PC-3 (cell line): ENCODE results near the gene NUTF2.

ENCODE experiments used
- CTCF ChIP-seq: fragments of 300-600 bp; sonication (generic); conservative IDR thresholded peaks from 2 replicates; pipeline ENCODE4 v1.5.1; 2017; ENCODE audit warnings: antibody characterized with exemption, low read depth, mild to moderate bottlenecking, low read length
- EZH2phosphoT487 ChIP-seq: fragments of 300-600 bp; sonication (generic); IDR thresholded peaks from 2 replicates; pipeline ENCODE4 v1.6.1; 2018; ENCODE audit warnings: mild to moderate bottlenecking, antibody characterized with exemption, low read length, borderline replicate concordance

- TF ChIP-seq CTCF: no peak
- no peak for TF ChIP-seq EZH2phosphoT487
Observed at GRCh38 chr16:67834242-67834614, 12.5 kb upstream of the NUTF2 start.
